Psoas muscle (tissue), 8 donors: ENCODE results near the gene MASP1. TPM values are rescaled to one million over a fixed set of nuclear protein-coding genes. Genes with fewer than 3 reads are reported as not detected.

Source experiments
- ATAC-seq, 4 donors: fragments of 200-7000 bp; cut with Tn5 transposase; one replicate each; pipeline ENCODE4 v1.9.1; 2020; ENCODE audit warnings: moderate library complexity in 3 of 4, mild to moderate bottlenecking in 2 of 4
- DNase-seq, 2 donors: peaks; one replicate each; pipeline ENCODE4 v3.0.0-alpha.2; 2020
- H3K27ac ChIP-seq: fragments of 200-600 bp; one replicate; pipeline ENCODE4 v1.8.0; 2022
- H3K27me3 ChIP-seq, 3 donors: fragments of 200-600 bp in 1 of 3; one replicate each; pipeline versions ENCODE4 v1.6.1 to v1.8.0; 2013 to 2022; ENCODE audit warnings: low read length in 2 of 3, mild to moderate bottlenecking in 2 of 3, moderate library complexity in 1 of 3; ENCODE audit not compliant: insufficient read depth in 3 of 3
- H3K36me3 ChIP-seq, 2 donors: fragments of 200-600 bp in 1 of 2; one replicate each; pipeline versions ENCODE4 v1.6.1 to v1.8.0; 2013 to 2022; ENCODE audit warnings: low read depth in 1 of 2, mild to moderate bottlenecking in 1 of 2, moderate library complexity in 1 of 2; ENCODE audit not compliant: insufficient read depth in 1 of 2
- H3K4me1 ChIP-seq: fragments of 200-600 bp; one replicate; pipeline ENCODE4 v1.8.0; 2022
- H3K4me3 ChIP-seq: fragments of 200-600 bp; one replicate; pipeline ENCODE4 v1.8.0; 2022; ENCODE audit warnings: mild to moderate bottlenecking
- H3K9me3 ChIP-seq: fragments of 200-600 bp; one replicate; pipeline ENCODE4 v1.8.0; 2022
- WGBS, 3 donors: extraction: QIAGEN DNeasy Blood & Tissue Kit; methylation state at CpG; one replicate each; pipeline versions ENCODE4 v1.1.6 to v1.1.7; 2013; 5-methylcytosine and 5-hydroxymethylcytosine counted together
- intact Hi-C, 2 donors: fragments of 100-400 bp; cut with DNase I; formaldehyde crosslinking; loops; one replicate each; pipeline versions ENCODE4 v1.11.0 to v1.14.2; 2022
- polyA plus RNA-seq, 3 donors: library from polyadenylated mRNA; stranded (reverse); fragments of 200-250 nt; gene quantifications; one replicate each; pipeline ENCODE4 v1.2.3, GENCODE V29; 2013
- total RNA-seq, 4 donors: library from RNA; stranded (reverse); fragmentation: NEBNext Ultra II Directional in 2 of 4; extraction: Animal tissue kit (Norgen Biotek cat#: 25700) in 2 of 4; gene quantifications; one replicate each; pipeline versions ENCODE4 v1.2.1 to v1.2.4, GENCODE V29; 2021 to 2023
- TF ChIP-seq, protein P1 (sequence below): fragments of 200-600 bp; IDR thresholded peaks from one replicate; pipeline ENCODE4 v1.8.0; 2022; ENCODE audit warnings: antibody characterized with exemption
- donor health status: healthy with polysubstance abuse.
- donor health status: DM: no; HTN: no; CAD: no; lungs with moderate emphysema.
- donor health status: Bipolar disorder and iron deficiency.
- donor health status: healthy.
- donor health status: DM: yes; HTN: yes; CAD: no.
- donor health status: DM: no; HTN: no; CAD: no.
- donor health status: DM: no; HTN: no; CAD: no.
- donor health status: DM: yes; HTN: yes; CAD: no.

MASP1 gene
- total and polyA plus RNA-seq, 7 donors = 0.66 to 8.1 (median 4.2) TPM

DNA sequence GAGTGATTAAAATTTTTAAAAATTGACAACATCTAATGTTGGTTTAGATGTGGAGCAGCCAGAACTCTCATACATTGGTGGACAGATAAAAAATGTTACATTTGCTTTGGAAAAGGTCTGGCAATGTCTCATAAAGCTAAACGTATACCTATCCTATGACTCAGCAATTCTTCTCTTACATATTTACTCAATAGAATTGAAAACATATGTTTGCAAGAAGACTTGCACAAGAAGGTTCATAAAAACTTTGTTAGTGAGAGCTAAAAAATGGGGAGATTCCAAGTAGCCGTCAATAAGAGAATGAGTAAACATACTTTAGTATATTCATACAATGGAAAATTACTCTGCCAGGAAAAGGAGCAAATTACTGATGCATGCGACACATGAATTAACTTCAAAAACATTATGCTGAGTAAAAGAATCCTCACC lies 30.0 kb downstream of the MASP1 start:
- Histone ChIP-seq H3K9me3 (no peaks in the 10 kb centered on the region), H3K27me3 (no peaks in the 10 kb centered on the region), H3K36me3 (peaks cover 0 to 5% of the 10 kb centered on the region in 2 donors), H3K4me3 (no peak overlapping the region), H3K4me1 (peaks cover 26% of the 10 kb centered on the region), H3K27ac (no peak overlapping the region)
- TF ChIP-seq, protein P1, sequence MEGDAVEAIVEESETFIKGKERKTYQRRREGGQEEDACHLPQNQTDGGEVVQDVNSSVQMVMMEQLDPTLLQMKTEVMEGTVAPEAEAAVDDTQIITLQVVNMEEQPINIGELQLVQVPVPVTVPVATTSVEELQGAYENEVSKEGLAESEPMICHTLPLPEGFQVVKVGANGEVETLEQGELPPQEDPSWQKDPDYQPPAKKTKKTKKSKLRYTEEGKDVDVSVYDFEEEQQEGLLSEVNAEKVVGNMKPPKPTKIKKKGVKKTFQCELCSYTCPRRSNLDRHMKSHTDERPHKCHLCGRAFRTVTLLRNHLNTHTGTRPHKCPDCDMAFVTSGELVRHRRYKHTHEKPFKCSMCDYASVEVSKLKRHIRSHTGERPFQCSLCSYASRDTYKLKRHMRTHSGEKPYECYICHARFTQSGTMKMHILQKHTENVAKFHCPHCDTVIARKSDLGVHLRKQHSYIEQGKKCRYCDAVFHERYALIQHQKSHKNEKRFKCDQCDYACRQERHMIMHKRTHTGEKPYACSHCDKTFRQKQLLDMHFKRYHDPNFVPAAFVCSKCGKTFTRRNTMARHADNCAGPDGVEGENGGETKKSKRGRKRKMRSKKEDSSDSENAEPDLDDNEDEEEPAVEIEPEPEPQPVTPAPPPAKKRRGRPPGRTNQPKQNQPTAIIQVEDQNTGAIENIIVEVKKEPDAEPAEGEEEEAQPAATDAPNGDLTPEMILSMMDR = no peak
- intact Hi-C loops = no loop called here
- ATAC-seq = no peak
- no peak for DNase-seq
- 85 to 90% (median 86%) methylated on average over 3 of the region's 3 CpGs for WGBS, 3 donors

DNA sequence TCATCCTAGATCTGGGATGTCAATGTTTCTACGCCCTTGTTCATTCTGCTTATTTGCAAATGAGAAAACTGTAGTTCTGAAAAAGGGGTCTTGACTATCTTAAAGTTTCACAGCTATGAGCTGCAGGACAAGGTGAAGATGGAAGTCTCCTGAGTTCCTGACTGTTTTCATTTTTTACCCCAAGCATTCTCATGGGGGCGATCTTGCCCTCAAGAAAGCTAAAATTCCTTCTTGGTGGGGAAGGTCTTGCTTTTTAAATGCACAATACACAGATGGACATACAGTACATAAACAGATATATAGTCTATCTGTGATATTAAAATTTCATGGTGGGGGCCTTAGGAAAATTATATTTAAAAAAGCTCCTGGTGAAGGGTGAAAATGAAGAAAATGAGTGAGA lies 32.4 kb downstream of the MASP1 start:
- DNase-seq (no peak), ATAC-seq (no peak)
- Histone ChIP-seq H3K36me3 (peaks cover 0 to 7% of the 10 kb centered on the region in 2 donors), H3K4me3 (no peak overlapping the region), H3K4me1 (peaks cover 13% of the 10 kb centered on the region), H3K27ac (no peak overlapping the region), H3K9me3 (no peaks in the 10 kb centered on the region), H3K27me3 (no peaks in the 10 kb centered on the region)
- WGBS, 3 donors = 72 to 86% (median 82%) methylated on average over 2 of the region's 2 CpGs
- intact Hi-C loops = no loop called here
- TF ChIP-seq, protein P1 = no peak

DNA sequence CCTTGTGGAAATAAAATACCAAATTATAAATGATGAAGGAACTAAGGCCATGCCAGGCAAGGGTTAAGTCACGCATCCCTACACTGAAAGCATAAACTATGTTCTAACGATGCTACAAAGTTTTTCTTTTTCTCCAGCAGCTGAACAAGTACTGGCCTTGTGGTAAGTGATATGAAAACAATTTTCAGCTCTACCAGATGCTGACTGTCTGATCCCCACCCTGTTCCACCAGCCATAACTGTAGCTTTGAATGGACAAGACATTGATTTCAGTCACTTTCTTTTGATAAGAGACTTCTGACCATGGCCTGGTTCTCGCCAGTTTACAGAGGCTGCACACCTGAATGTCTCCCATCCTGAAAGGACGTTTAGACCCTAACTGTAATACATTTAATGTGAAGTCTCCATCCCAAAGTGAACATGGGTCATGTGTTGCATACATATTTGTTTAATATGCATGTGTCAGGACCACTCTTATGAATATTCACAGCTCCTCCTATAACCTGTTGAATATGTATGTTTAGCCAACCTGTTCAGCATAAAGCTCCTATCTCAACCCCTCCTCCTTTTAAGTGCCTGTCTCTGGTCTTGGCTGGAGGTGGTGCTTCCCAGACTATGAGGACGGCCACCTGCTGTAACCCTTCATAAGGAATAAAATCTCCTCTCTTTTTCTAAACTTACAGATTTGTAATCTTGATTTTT lies 33.4 kb downstream of the MASP1 start:
- Histone ChIP-seq H3K27ac (no peak overlapping the region), H3K36me3 (peaks cover 0 to 7% of the 10 kb centered on the region in 2 donors), H3K27me3 (no peaks in the 10 kb centered on the region), H3K9me3 (no peaks in the 10 kb centered on the region), H3K4me1 (peaks cover 3% of the 10 kb centered on the region), H3K4me3 (no peak overlapping the region)
- DNase-seq = no peak
- WGBS, 3 donors = 72 to 78% (median 75%) methylated on average over 5 of the region's 5 CpGs
- TF ChIP-seq, protein P1 = no peak
- intact Hi-C loops = no loop called here
- ATAC-seq = no peak

DNA sequence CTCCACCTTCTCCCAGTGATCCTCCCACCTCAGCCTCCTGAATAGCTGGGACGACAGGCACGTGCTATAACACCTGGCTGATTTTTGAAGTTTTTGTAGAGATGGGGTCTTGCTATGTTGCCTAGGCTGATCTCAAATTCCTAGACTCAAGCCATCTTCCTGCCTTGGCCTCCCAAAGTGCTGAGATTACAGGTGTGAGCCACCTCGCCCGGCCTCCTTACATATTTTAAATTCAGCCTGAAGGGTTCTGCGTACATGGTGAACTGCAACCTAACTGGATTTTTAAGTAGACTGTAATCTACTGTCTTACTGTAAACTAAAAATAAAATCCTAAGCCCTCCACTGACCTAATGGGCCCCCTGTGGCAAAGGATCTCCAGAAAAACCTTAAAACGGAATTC lies 34.1 kb downstream of the MASP1 start:
- Histone ChIP-seq H3K4me1 (no peaks in the 10 kb centered on the region), H3K36me3 (peaks cover 0 to 7% of the 10 kb centered on the region in 2 donors), H3K27me3 (no peaks in the 10 kb centered on the region), H3K4me3 (no peak overlapping the region), H3K9me3 (no peaks in the 10 kb centered on the region), H3K27ac (no peak overlapping the region)
- intact Hi-C loops = no loop called here
- WGBS, 3 donors = 95 to 98% (median 96%) methylated on average over 6 of the region's 6 CpGs
- ATAC-seq (no peak), DNase-seq (no peak)
- TF ChIP-seq, protein P1 = no peak
